HL-60/S4 (cell line): ENCODE measurements around the gene SYT15.
"Not testable (repeated sequence)": the region's sequence is repeated elsewhere in the genome, so short reads cannot be mapped to it uniquely, and the experiment has no call there.

Experiments
- in situ Hi-C: fragments of 300-500 bp; cut with MboI; formaldehyde crosslinking; loops from 2 replicates; pipeline ENCODE4 v1.14.3; 2022; ENCODE audit warnings: low sequenced_read_pairs

Gene SYT15

GRCh38 chr10:46578474-46579178 lies at the start of gene SYT15:
SYT15 (plus strand) TSS chr10:46579128; CDS start chr10:46579169, 41 bp downstream.
- in situ Hi-C loops: not testable (repeated sequence)

DNA sequence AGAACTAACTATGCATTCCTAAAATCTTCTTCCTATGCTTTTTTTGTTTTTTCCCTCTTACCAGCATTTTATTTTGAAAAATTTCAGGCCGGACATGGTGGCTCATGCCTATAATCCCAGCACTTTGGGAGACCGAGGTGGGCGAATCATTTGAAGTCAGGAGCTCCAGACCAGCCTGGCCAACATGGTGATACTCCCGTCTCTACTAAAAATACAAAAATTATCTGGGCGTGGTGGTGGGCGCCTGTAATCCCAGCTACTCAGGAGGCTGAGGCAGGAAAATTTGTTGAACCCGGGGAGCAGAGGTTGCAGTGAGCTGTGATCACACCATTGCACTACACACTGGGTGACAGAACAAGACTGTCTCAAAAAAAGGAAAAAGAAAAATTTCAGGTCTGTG lies 49.2 kb upstream of the SYT15 start:
- in situ Hi-C loops: not testable (repeated sequence)

DNA sequence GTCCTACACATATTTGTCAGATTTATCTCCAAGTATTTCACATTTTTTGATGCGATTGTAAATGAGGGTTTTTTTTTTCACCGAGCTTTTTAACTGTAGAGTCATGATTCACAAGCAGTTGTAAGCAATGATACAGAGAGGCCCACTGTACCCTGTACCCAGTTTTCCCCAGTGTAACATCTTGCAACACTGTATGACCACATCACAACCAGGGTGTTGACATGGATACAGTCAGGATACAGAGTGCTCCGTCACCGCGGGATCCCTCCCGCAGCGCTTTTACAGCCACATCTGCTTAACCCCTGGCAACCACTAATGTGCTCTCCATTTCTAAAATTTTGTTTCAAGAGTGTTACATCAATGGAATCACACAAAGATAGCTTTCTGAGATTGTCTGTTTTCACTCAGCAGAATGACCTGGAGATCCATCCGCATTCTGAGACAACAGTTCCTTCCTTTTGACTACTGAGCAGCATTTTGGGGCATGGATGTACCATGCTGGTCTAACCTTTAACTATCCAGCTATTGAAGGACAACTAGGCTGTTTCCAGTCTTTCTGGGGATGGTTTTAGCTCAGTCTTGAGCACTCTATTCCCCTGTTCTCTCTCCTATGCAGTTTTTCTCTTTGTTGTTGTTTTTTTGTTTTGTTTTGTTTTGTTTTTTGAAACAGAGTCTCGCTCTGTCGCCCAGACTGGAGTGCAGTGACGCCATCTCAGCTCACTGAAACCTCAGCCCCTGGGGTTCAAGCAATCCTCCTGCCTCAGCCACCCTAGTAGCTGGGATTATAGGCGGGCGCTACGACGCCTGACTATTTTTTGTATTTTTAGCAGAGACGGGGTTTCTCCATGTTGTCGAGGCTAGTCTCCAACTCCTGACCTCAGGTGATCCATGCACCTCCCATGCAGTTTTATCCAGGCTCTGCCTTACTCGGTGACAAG lies 48.4 kb upstream of the SYT15 start:
- in situ Hi-C loops: no loop called here

GRCh38 chr10:46532256-46532655 lies 46.7 kb upstream of the SYT15 start:
- in situ Hi-C loops: not testable (repeated sequence)

- in situ Hi-C loops: no loop called here
Measured at GRCh38 chr10:46534828-46535524, 44.0 kb upstream of the SYT15 start.

DNA sequence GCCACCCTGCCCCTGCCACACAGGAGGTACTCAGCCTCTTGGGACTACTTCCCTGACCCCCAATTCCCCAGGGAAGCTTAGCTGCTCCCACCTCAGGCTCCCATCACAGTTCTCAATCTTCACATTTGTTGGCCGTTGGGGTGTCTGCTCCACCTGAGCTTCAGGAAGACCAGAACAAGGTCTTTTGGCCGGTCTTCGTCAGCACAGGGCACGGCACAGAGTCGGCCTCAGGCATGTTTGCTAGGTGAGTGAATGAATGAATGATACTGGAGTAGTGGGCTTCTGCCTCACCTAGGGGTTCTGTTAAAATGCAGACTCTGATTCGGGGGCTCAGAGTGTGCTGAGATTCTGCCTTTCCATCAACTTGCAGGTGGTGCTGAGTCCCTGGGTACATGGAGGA lies 42.8 kb upstream of the SYT15 start:
- in situ Hi-C loops: no loop called here

DNA sequence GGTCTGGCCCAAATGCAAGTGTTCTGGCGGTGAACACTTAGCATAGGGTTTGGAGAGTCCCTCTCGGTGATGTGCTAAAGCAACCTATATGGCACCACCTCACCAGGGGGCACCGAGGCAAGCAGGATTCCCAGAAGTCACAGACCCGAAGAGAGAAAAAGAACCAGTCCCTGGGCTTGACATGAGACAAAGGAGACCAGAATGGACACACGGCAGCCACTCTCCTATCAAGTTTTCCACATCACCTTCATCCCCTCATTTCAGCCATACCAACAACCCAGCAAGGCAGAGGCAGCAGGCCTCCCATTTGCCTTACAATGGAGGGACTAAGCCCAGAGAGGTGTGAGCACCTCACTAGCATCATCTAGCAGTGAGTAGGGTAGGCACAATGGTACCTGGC lies 42.1 kb upstream of the SYT15 start:
- in situ Hi-C loops: no loop called here

DNA sequence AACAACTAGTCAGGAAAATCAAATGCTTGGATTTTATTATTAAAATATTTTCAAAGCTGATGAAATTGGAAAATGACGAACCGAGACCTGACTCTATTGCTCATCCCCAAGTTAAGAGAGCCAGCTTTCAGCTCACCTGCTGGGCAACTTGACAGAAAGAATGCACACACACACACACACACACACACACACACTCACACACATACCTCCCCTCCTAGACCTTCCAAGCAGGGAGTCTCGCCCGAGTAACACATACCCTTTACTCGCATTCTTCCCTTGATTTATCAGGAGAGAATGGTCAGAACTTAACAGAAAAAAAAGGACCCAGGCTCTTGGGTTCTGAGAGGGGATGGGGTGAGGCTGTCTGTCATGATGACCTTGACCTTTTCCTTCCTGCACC lies 41.6 kb upstream of the SYT15 start:
- in situ Hi-C loops: no loop called here

GRCh38 chr10:46538155-46538554 lies 40.8 kb upstream of the SYT15 start:
- in situ Hi-C loops: no loop called here

- in situ Hi-C loops: no loop called here
Measured at GRCh38 chr10:46538717-46539426, 40.1 kb upstream of the SYT15 start.

GRCh38 chr10:46539596-46540411 lies 39.1 kb upstream of the SYT15 start:
- in situ Hi-C loops: no loop called here

DNA sequence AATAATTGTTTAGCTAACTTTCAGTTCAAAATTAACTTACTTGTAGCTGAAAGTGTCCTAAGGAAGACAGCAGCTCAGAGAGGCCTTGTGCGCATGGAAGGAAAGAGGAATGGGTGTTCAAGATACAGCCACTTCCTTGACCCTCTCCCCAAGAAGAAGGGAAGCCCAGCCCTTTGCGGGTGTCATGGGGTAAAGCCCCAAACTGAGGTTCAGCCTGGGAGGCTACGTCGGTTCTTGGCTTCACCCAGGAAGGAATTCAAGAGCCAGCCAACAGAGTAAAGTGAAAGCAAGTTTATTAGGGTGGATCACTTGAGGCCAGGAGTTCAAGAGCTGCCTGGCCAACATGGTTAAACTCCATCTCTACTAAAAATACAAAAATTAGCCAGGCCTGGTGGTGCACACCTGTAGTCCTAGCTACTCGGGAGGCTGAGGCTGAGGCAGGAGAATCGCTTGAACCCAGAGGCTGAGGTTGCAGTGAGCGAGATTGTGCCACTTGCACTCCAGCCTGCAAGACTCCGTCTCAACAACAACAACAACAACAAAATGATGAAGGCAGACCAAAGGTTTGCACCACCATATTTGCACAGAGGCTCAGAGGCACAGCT lies 38.4 kb upstream of the SYT15 start:
- in situ Hi-C loops: no loop called here

GRCh38 chr10:46541017-46541661 lies 37.8 kb upstream of the SYT15 start:
- in situ Hi-C loops: no loop called here

- in situ Hi-C loops: no loop called here
Measured at GRCh38 chr10:46541735-46542566, 37.0 kb upstream of the SYT15 start.

DNA sequence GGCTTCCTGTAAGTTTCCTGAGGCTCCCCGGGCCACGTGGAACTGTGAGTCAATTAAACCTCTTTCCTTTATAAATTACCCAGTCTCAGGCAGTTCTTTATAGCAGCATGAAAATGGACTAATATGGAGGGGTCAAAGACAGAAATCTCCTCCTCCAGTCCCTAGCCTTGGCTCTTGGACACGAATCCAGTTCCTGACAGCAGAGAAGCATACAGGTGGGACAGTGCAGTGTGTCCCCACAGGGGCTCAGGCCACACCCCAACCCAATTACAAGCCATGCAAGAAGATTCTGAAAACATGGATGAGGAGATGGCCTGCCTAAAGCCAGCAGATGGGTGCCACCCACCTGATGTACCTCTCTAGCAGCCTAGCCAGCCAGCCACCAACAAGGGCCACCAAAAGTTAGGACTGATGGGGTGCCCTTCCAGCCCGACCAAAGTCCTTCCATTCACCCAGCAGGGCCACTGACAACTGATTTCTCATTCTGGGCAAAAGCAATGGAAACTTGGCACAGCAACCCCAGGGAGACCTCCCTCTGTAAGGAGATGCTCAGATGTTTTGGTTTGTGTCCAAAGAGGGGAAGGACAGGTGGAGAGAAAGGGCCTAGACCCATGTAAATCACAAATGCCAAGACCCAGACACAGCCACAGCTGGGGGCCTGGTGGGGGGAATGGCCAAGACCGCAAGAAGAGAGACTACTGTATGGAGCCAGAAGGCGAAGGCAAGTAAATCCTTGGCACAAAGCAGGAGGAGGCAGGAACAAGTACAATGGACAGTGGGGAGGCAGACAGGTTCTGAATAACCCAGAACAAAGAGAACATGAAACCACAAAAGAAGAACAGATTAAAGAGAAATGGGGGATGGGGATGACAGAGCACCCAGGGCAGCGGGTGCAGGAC lies 36.1 kb upstream of the SYT15 start:
- in situ Hi-C loops: no loop called here

DNA sequence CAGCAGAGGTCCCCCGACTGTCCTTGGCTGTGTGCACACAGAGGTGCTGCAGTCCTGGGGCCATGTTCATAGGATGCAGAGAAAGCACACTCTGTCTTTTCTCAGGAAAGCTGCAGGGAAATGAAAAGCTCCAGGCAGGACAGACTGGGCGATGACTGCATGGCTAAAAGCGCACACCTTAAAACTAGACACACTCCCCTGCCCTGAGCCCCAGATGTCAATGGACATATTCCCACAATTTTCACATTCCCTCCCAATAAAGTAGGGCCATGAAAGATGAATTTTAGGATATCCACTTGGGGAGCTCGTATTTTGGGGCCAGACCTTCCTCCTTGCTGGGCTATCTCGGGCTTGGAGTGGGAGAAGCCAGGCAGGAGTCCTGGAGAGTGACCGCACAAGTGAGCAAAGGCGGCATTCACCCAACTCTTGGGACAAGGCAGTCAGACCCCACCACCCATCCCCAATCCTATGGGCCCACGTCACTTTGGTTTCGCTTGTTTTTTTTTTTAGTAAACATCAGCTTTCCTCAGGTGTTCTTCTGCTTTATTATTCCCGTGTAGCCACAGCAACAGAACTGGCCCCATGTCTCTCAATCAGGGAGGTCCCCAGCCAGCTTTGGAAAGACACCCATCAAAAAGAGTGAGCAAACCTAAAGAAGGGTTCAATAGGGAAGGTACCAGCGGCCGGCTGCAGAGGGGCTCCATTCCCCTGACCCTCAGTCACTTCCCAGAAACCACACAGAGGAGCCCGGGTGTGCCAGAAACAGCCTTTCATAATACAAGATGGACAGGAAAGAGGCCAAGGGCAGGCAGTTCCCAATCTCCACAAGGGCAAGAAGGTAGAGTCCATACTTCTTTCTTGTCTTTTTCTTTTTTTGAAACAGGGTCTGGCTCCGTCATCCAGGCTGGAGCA lies 35.2 kb upstream of the SYT15 start:
- in situ Hi-C loops: no loop called here
